K562 (cell line): ENCODE data around the gene SAMD10. TPM values are rescaled to one million over a fixed set of nuclear protein-coding genes. Genes with fewer than 3 reads are reported as not detected.

Experiments
- ATF3 ChIP-seq, 2 experiments: fragments of 450-650 bp in 1 of 2; sonication (generic) in 1 of 2; formaldehyde crosslinking in 1 of 2; IDR thresholded peaks in 1 of 2; conservative IDR thresholded peaks in 1 of 2; 2 replicates each; pipeline versions ENCODE4 v1.6.1 to v1.8.1; 2016 to 2023; ENCODE audit warnings: mild to moderate bottlenecking in 2 of 2, moderate library complexity in 2 of 2, inconsistent platforms in 1 of 2, missing genetic modification reagents in 1 of 2
- BRD9 ChIP-seq: fragments of 450-650 bp; IDR thresholded peaks from 2 replicates; pipeline ENCODE4 v1.6.1; 2018; ENCODE audit warnings: low read depth; ENCODE audit not compliant: partially characterized antibody
- CTCFL ChIP-seq: IDR thresholded peaks from 2 replicates; pipeline ENCODE4 v1.6.1; 2011; ENCODE audit warnings: borderline replicate concordance, low read depth, mild to moderate bottlenecking, moderate library complexity, low read length; ENCODE audit not compliant: insufficient read depth, poor library complexity, severe bottlenecking
- FOXA1 ChIP-seq: fragments of 450-650 bp; IDR thresholded peaks from 2 replicates; pipeline ENCODE4 v1.6.1; 2016; ENCODE audit warnings: mild to moderate bottlenecking, borderline replicate concordance
- GMEB1 ChIP-seq: fragments of 250-450 bp; sonication (Bioruptor Pico); IDR thresholded peaks from 2 replicates; pipeline ENCODE4 v1.4.0; 2020; ENCODE audit warnings: mild to moderate bottlenecking
- HOXB6 ChIP-seq: fragments of 250-450 bp; sonication (Bioruptor Pico); IDR thresholded peaks from 2 replicates; pipeline ENCODE4 v1.5.1; 2022; ENCODE audit warnings: mild to moderate bottlenecking, borderline replicate concordance
- HSF4 ChIP-seq: fragments of 250-450 bp; sonication (Bioruptor Pico); IDR thresholded peaks from 2 replicates; pipeline ENCODE4 v2.1.2; 2022; ENCODE audit warnings: mild to moderate bottlenecking, moderate library complexity, borderline replicate concordance
- MTA2 ChIP-seq: fragments of 450-650 bp; IDR thresholded peaks from 2 replicates; pipeline ENCODE4 v1.6.1; 2016; ENCODE audit warnings: low read depth
- NELFE ChIP-seq: IDR thresholded peaks from 2 replicates; pipeline ENCODE4 v1.6.1; 2011; ENCODE audit warnings: mild to moderate bottlenecking; ENCODE audit not compliant: insufficient read depth, insufficient read length
- PHF21A ChIP-seq: fragments of 450-650 bp; IDR thresholded peaks from 2 replicates; pipeline ENCODE4 v1.6.1; 2017; ENCODE audit warnings: low read depth, borderline replicate concordance
- SLC30A9 ChIP-seq: fragments of 250-450 bp; sonication (Bioruptor Pico); IDR thresholded peaks from 2 replicates; pipeline ENCODE4 v1.8.0; 2022; ENCODE audit warnings: mild to moderate bottlenecking, moderate library complexity
- SMARCE1 ChIP-seq: fragments of 450-650 bp; IDR thresholded peaks from 2 replicates; pipeline ENCODE4 v1.7.1; 2016; ENCODE audit warnings: mild to moderate bottlenecking
- TAF1 ChIP-seq: IDR thresholded peaks from 2 replicates; pipeline ENCODE4 v1.6.1; 2011; ENCODE audit warnings: mild to moderate bottlenecking, low read length, moderate library complexity; ENCODE audit not compliant: insufficient read depth, control insufficient read depth, severe bottlenecking; ENCODE audit errors: extremely low read depth
- TFE3 ChIP-seq: fragments of 450-650 bp; formaldehyde crosslinking; IDR thresholded peaks from 2 replicates; pipeline ENCODE4 v1.4.0; 2020; ENCODE audit warnings: mild to moderate bottlenecking, mixed read lengths
- USF1 ChIP-seq: sonication (generic); formaldehyde crosslinking; IDR thresholded peaks from 2 replicates; pipeline ENCODE4 v1.9.0; 2022; ENCODE audit warnings: mild to moderate bottlenecking, missing genetic modification reagents
- ZC3H4 ChIP-seq: sonication (generic); formaldehyde crosslinking; IDR thresholded peaks from 2 replicates; pipeline ENCODE4 v1.9.0; 2021; ENCODE audit warnings: missing genetic modification reagents, borderline replicate concordance
- ZNF175 ChIP-seq: fragments of 200-800 bp; sonication (Bioruptor generic); IDR thresholded peaks from 2 replicates; pipeline ENCODE4 v1.6.1; 2016; ENCODE audit warnings: low read depth, mild to moderate bottlenecking, missing genetic modification characterization, missing compliant biosample characterization
- ZNF395 ChIP-seq: fragments of 200-800 bp; sonication (Bioruptor generic); IDR thresholded peaks from 2 replicates; pipeline ENCODE4 v1.6.1; 2017; ENCODE audit warnings: missing genetic modification characterization, missing compliant biosample characterization
- ZZZ3 ChIP-seq: fragments of 450-650 bp; IDR thresholded peaks from 2 replicates; pipeline ENCODE4 v1.6.1; 2016; ENCODE audit warnings: antibody characterized with exemption, mild to moderate bottlenecking, moderate library complexity
- polyA plus RNA-seq, 8 experiments: library from polyadenylated mRNA; depleted of rRNA in 4 of 8; stranded (reverse) in 5 of 8; unstranded in 3 of 8; fragments of >200 nt; fragmentation: Nextera tagmentation in 2 of 8; fragmentation: Illumina TruSeq in 1 of 8; extraction: Ambion mirVana in 2 of 8; extraction: Trizol in 1 of 8; gene quantifications; 2 replicates each; pipeline versions ENCODE4 v1.2.1 to v1.2.3, GENCODE V29; 2011 to 2014; ENCODE audit warnings: inconsistent platforms in 1 of 8, missing spikeins in 1 of 8
- total RNA-seq, 7 experiments: library from RNA; depleted of rRNA in 6 of 7; stranded (reverse); fragments of >200 nt in 6 of 7; fragmentation: Illumina TruSeq in 2 of 7; extraction: Trizol in 2 of 7; gene quantifications; 2 replicates each; pipeline versions ENCODE4 v1.2.1 to v1.2.3, GENCODE V29; 2011 to 2021; ENCODE audit warnings: low replicate concordance in 1 of 7

Gene SAMD10
- total and polyA plus RNA-seq, 9 of the 15 experiments (the other 6 are each of a cell fraction or from before 2014, with no cell fraction given): 0.37 to 15.2 (median 4.8) TPM

- TF ChIP-seq ZNF395 (CRISPR knock-in tag) (peak; percentile 69), HSF4 (CRISPR knock-in tag) (no peak), SMARCE1 (no peak), ZC3H4 (CRISPR knock-in tag) (no peak), TFE3 (peak; percentile 20; the same call in 1 of the 2 replicates), FOXA1 (no peak), TAF1 (no peak), SLC30A9 (CRISPR knock-in tag) (no peak), MTA2 (no peak), CTCFL (no peak), BRD9 (no peak), ZZZ3 (no peak), NELFE (no peak), HOXB6 (CRISPR knock-in tag) (no peak), USF1 (CRISPR knock-in tag) (peak; percentile 79), ZNF175 (no peak), ATF3 (IDR thresholded peaks at IDR 0.05) (no peak), ATF3 (CRISPR knock-in tag; conservative IDR thresholded peaks at IDR 0.05) (no peak), PHF21A (no peak), GMEB1 (no peak)
Measured at GRCh38 chr20:63980317-63980805, 919 bp upstream of the SAMD10 start (continued).
